HCT116 (cell line): ENCODE results near the gene IGFL4. TPM values are rescaled to one million over a fixed set of nuclear protein-coding genes. Genes with fewer than 3 reads are reported as not detected.

Experiments used
- ATAC-seq: fragments of 200-7000 bp; cut with Tn5 transposase; 2 replicates; pipeline ENCODE4 v1.9.1; 2020; ENCODE audit warnings: mild to moderate bottlenecking, moderate library complexity
- BruUV-seq: library from RNA; stranded (reverse); fragments of 400-500 nt; replicated peaks from 2 replicates; lab custom pipeline; 2021; lab: Mats Ljungman, UMichigan
- CTCF ChIA-PET: fragments of 300-600 bp; sonication (Branson Sonifier 250); formaldehyde crosslinking; loops from one replicate; lab custom pipeline; 2021; ENCODE audit warnings: antibody characterized with exemption; lab: Charles Lee
- POLR2A ChIA-PET: fragments of 300-600, 350-600 bp; sonication (Branson Sonifier 250); formaldehyde crosslinking; loops from one replicate; lab custom pipeline; 2021; ENCODE audit warnings: antibody characterized with exemption; lab: Charles Lee
- RAD21 ChIA-PET, 2 experiments: fragments of 300-600 bp; sonication (Branson Sonifier 250); formaldehyde crosslinking; loops; one replicate each; lab custom pipeline; 2023; ENCODE audit warnings: low total read pairs in 2 of 2; ENCODE audit not compliant: uncharacterized antibody in 2 of 2, unreplicated experiment in 2 of 2, low non-redundant PET in 1 of 2; lab: Charles Lee
- DNase-seq: peaks from one replicate; pipeline ENCODE4 v3.0.0-alpha.2; 2010; ENCODE audit warnings: low read depth, low spot score
- H2AFZ ChIP-seq: fragments of 200-600 bp; shearing (Covaris generic), sonication (generic); 2 replicates; pipeline ENCODE4 v1.6.1; 2017; ENCODE audit warnings: low read depth, mixed run types, mixed read lengths, antibody characterized with exemption, low read length; ENCODE audit not compliant: poor library complexity, severe bottlenecking
- H3K27ac ChIP-seq: 2 replicates; pipeline ENCODE4 v1.5.1; 2012; ENCODE audit warnings: low read depth, low read length
- H3K27me3 ChIP-seq: fragments of 200-600 bp; sonication (generic); 2 replicates; pipeline ENCODE4 v1.6.1; 2016; ENCODE audit warnings: mixed run types, low read length, mixed read lengths; ENCODE audit not compliant: insufficient read depth
- H3K36me3 ChIP-seq, 2 experiments: fragments of 200-500 bp in 1 of 2; fragments of 200-600 bp in 1 of 2; sonication (Bioruptor generic) in 1 of 2; sonication (generic) in 1 of 2; 2 replicates each; pipeline versions ENCODE4 v1.5.1 to v1.6.1; 2014 to 2016; ENCODE audit warnings: low read length in 2 of 2, inconsistent platforms in 1 of 2, mixed read lengths in 1 of 2, mixed run types in 1 of 2; ENCODE audit not compliant: insufficient read depth in 2 of 2, control insufficient read depth in 1 of 2
- H3K4me1 ChIP-seq, 2 experiments: fragments of 200-600 bp in 1 of 2; sonication (generic) in 1 of 2; 2 replicates each; pipeline versions ENCODE4 v1.5.1 to v1.6.1; 2012 to 2017; ENCODE audit warnings: low read length in 2 of 2, inconsistent platforms in 1 of 2, mild to moderate bottlenecking in 1 of 2, mixed read lengths in 1 of 2, mixed run types in 1 of 2, moderate library complexity in 1 of 2; ENCODE audit not compliant: insufficient read depth in 2 of 2, control insufficient read depth in 1 of 2
- H3K4me2 ChIP-seq: fragments of 200-600 bp; sonication (generic); 2 replicates; pipeline ENCODE4 v1.6.1; 2017; ENCODE audit warnings: mixed run types, low read length, mixed read lengths
- H3K4me3 ChIP-seq, 2 experiments: fragments of 200-600 bp in 1 of 2; sonication (generic) in 1 of 2; replicated peaks in 1 of 2; 2 replicates each; pipeline ENCODE4 v1.5.1; 2011 to 2016; ENCODE audit warnings: low read length in 2 of 2, control low read depth in 1 of 2, low read depth in 1 of 2, mild to moderate bottlenecking in 1 of 2, mixed read lengths in 1 of 2, mixed run types in 1 of 2
- H3K79me2 ChIP-seq: fragments of 200-600 bp; sonication (generic); 2 replicates; pipeline ENCODE4 v1.6.1; 2017; ENCODE audit warnings: mild to moderate bottlenecking, mixed run types, low read length, moderate library complexity, mixed read lengths; ENCODE audit not compliant: insufficient read depth
- H3K9ac ChIP-seq: fragments of 200-600 bp; sonication (generic); 2 replicates; pipeline ENCODE4 v1.6.1; 2016; ENCODE audit warnings: low read length, mixed read lengths
- H3K9me2 ChIP-seq: fragments of 200-600 bp; sonication (generic), shearing (Covaris generic); 2 replicates; pipeline ENCODE4 v1.6.1; 2017; ENCODE audit warnings: mixed run types, mild to moderate bottlenecking, moderate library complexity; ENCODE audit not compliant: insufficient read depth
- H3K9me3 ChIP-seq, 2 experiments: fragments of 200-500 bp in 1 of 2; fragments of 200-600 bp in 1 of 2; sonication (Bioruptor generic) in 1 of 2; sonication (generic) in 1 of 2; 2 replicates each; pipeline ENCODE4 v1.6.1; 2014 to 2017; ENCODE audit warnings: low read length in 2 of 2, mixed read lengths in 2 of 2, inconsistent platforms in 1 of 2, low read depth in 1 of 2, mild to moderate bottlenecking in 1 of 2, mixed run types in 1 of 2, moderate library complexity in 1 of 2; ENCODE audit not compliant: control insufficient read depth in 1 of 2, insufficient read depth in 1 of 2
- H4K20me1 ChIP-seq: fragments of 200-600 bp; sonication (generic), shearing (Covaris generic); 2 replicates; pipeline ENCODE4 v1.6.1; 2017; ENCODE audit warnings: mixed run types, mild to moderate bottlenecking, moderate library complexity; ENCODE audit not compliant: insufficient read depth
- ATF3 ChIP-seq: IDR thresholded peaks from 2 replicates; pipeline ENCODE4 v1.6.1; 2012
- CBX3 ChIP-seq: IDR thresholded peaks from 2 replicates; pipeline ENCODE4 v1.6.1; 2012; ENCODE audit warnings: low read depth
- CTCF ChIP-seq, 3 experiments: fragments of 200-600 bp in 1 of 3; sonication (generic) in 1 of 3; IDR thresholded peaks in 2 of 3; conservative IDR thresholded peaks in 1 of 3; 2 replicates each; pipeline ENCODE4 v1.5.1; 2012 to 2017; ENCODE audit warnings: low read depth in 2 of 3, low read length in 2 of 3, antibody characterized with exemption in 1 of 3, borderline replicate concordance in 1 of 3, control low read depth in 1 of 3, mild to moderate bottlenecking in 1 of 3, mixed read lengths in 1 of 3, mixed run types in 1 of 3, moderate library complexity in 1 of 3; ENCODE audit not compliant: insufficient read depth in 1 of 3
- EGR1 ChIP-seq: IDR thresholded peaks from 2 replicates; pipeline ENCODE4 v1.6.1; 2012; ENCODE audit warnings: low read depth
- ELF1 ChIP-seq: IDR thresholded peaks from 2 replicates; pipeline ENCODE4 v1.6.1; 2012; ENCODE audit warnings: low read depth, borderline replicate concordance
- EZH2 ChIP-seq: fragments of 200-600 bp; sonication (generic); IDR thresholded peaks from 2 replicates; pipeline ENCODE4 v1.6.1; 2017; ENCODE audit warnings: antibody characterized with exemption, mixed run types
- EZH2phosphoT487 ChIP-seq: fragments of 200-600 bp; IDR thresholded peaks from 2 replicates; pipeline ENCODE4 v1.6.1; 2018; ENCODE audit warnings: antibody characterized with exemption, borderline replicate concordance
- FOSL1 ChIP-seq: IDR thresholded peaks from 2 replicates; pipeline ENCODE4 v1.6.1; 2012; ENCODE audit warnings: low read depth
- JUND ChIP-seq: IDR thresholded peaks from 2 replicates; pipeline ENCODE4 v1.6.1; 2012
- POLR2A ChIP-seq: IDR thresholded peaks from 2 replicates; pipeline ENCODE4 v1.7.0; 2011; ENCODE audit warnings: borderline replicate concordance; ENCODE audit not compliant: insufficient read depth, insufficient read length; ENCODE audit errors: extremely low read depth
- POLR2AphosphoS5 ChIP-seq: IDR thresholded peaks from 2 replicates; pipeline ENCODE4 v1.6.1; 2011; ENCODE audit warnings: mild to moderate bottlenecking, low read depth, low read length, moderate library complexity
- RAD21 ChIP-seq: IDR thresholded peaks from 2 replicates; pipeline ENCODE4 v1.6.1; 2012; ENCODE audit warnings: low read depth, mild to moderate bottlenecking
- REST ChIP-seq: IDR thresholded peaks from 2 replicates; pipeline ENCODE4 v1.6.1; 2012; ENCODE audit warnings: low read depth
- YY1 ChIP-seq: IDR thresholded peaks from 2 replicates; pipeline ENCODE4 v1.6.1; 2011; ENCODE audit warnings: low read length, low read depth, moderate library complexity, mild to moderate bottlenecking; ENCODE audit not compliant: insufficient replicate concordance; ENCODE audit errors: extremely low read depth
- ZBTB33 ChIP-seq: IDR thresholded peaks from 2 replicates; pipeline ENCODE4 v1.6.1; 2011; ENCODE audit warnings: mild to moderate bottlenecking, low read length, moderate library complexity; ENCODE audit not compliant: insufficient replicate concordance; ENCODE audit errors: extremely low read depth
- intact Hi-C: fragments of 100-400 bp; cut with micrococcal nuclease; formaldehyde crosslinking; loops from 2 replicates; pipeline ENCODE4 v1.10.0; 2022
- total RNA-seq: library from RNA; stranded (reverse); gene quantifications from one replicate; pipeline ENCODE4 v1.2.1, GENCODE V29; 2021; ENCODE audit not compliant: unreplicated experiment

The IGFL4 gene
- total RNA-seq, 1 experiment from 2014 or later = not detected

GRCh38 chr19:46040125-46040524, 677 bp downstream of the IGFL4 start:
- peaks cover 26% of the 10 kb centered on the region; the same call in 1 of the 2 replicates for H3K27me3 ChIP-seq
- no peaks in the 10 kb centered on the region for H3K79me2 ChIP-seq
- DNase-seq = no peak
- no peak overlapping the region for H3K4me2 ChIP-seq
- ChIA-PET RAD21 (no interaction called here), CTCF (interaction anchor here (0.6 to 0.8 kb wide), 2 partner anchors 177 to 503 kb away, joined by 3 read pairs; no protein-coding TSS in a partner anchor), POLR2A (no interaction called here)
- no peak overlapping the region for H3K9ac ChIP-seq
- no peaks in the 10 kb centered on the region for H3K9me2 ChIP-seq
- no TSS peak for BruUV-seq
- no peaks in the 10 kb centered on the region for H4K20me1 ChIP-seq
- intact Hi-C loops = no loop called here
- H3K27ac ChIP-seq = no peak overlapping the region
- H2AFZ ChIP-seq = no peak overlapping the region
- H3K4me3 ChIP-seq = no peak overlapping the region
- H3K36me3 ChIP-seq = no peaks in the 10 kb centered on the region
- no peak for TF ChIP-seq YY1
- no peak for TF ChIP-seq EZH2phosphoT487
- no peak for TF ChIP-seq FOSL1
- TF ChIP-seq POLR2A = no peak
- TF ChIP-seq EGR1 = no peak
- TF ChIP-seq CTCF (IDR thresholded peaks at IDR 0.05 in 2 of 3, conservative IDR thresholded peaks at IDR 0.05 in 1 of 3; ENCODE audit: borderline replicate concordance in 1 of 3, insufficient read depth in 1 of 3, low read depth in 2 of 3, low read length in 2 of 3) = no peak
- no peak for TF ChIP-seq ELF1
- no peak for TF ChIP-seq POLR2AphosphoS5
- TF ChIP-seq EZH2 = no peak
- no peak for TF ChIP-seq JUND
- TF ChIP-seq REST = no peak
- TF ChIP-seq RAD21 = no peak
- no peak for TF ChIP-seq ZBTB33
- no peak for TF ChIP-seq ATF3
- no peak for TF ChIP-seq CBX3
- peaks cover 0 to 4% of the 10 kb centered on the region in 2 experiments; a peak in 1 of 4 replicates for H3K9me3 ChIP-seq
- no peak for ATAC-seq
- H3K4me1 ChIP-seq = peaks cover 0 to 8% of the 10 kb centered on the region in 2 experiments; a peak in 2 of 4 replicates
